IMR-90 (cell line): ENCODE measurements around the gene PLA2G4E. TPM values are rescaled to one million over a fixed set of nuclear protein-coding genes. Genes with fewer than 3 reads are reported as not detected.

Experiments used
- ATAC-seq: fragments of 200-7000 bp; cut with Tn5 transposase; 2 replicates; pipeline ENCODE4 v1.9.1; 2020; ENCODE audit warnings: low read depth, mild to moderate bottlenecking, moderate library complexity
- BruUV-seq: library from RNA; stranded (reverse); fragments of 400-500 nt; replicated peaks from 2 replicates; lab custom pipeline; 2021; lab: Mats Ljungman, UMichigan
- CTCF ChIA-PET: fragments of 300-600 bp; formaldehyde crosslinking; extraction: SDS; loops from one replicate; lab custom pipeline; 2021; ENCODE audit warnings: antibody characterized with exemption; lab: Yijun Ruan, JAX
- POLR2A ChIA-PET: fragments of 300-600 bp; sonication (Branson Sonifier 250); formaldehyde crosslinking; loops from one replicate; lab custom pipeline; 2022; ENCODE audit warnings: antibody characterized with exemption; ENCODE audit not compliant: unreplicated experiment; lab: Charles Lee
- DNase-seq: peaks from one replicate; pipeline ENCODE4 v3.0.0; 2013
- H2AFZ ChIP-seq: replicated peaks from 2 replicates; pipeline ENCODE3; 2013; ENCODE audit warnings: low read length, mild to moderate bottlenecking; ENCODE audit not compliant: poor library complexity
- H2AK5ac ChIP-seq: 2 replicates; pipeline ENCODE4 v1.6.1; 2013; ENCODE audit warnings: low read depth, low read length, inconsistent platforms
- H2AK9ac ChIP-seq: replicated peaks from 2 replicates; pipeline ENCODE3; 2013; ENCODE audit warnings: mild to moderate bottlenecking, low read depth, low read length, moderate library complexity; ENCODE audit not compliant: poor library complexity
- H2BK120ac ChIP-seq: 2 replicates; pipeline ENCODE4 v1.6.1; 2013; ENCODE audit warnings: low read depth, low read length, inconsistent platforms
- H2BK15ac ChIP-seq: 3 replicates; pipeline ENCODE4 v1.6.1; 2013; ENCODE audit warnings: low read depth, low read length, inconsistent platforms
- H2BK20ac ChIP-seq: 2 replicates; pipeline ENCODE4 v1.6.1; 2013; ENCODE audit warnings: low read depth, mild to moderate bottlenecking, inconsistent platforms, low read length, moderate library complexity
- H2BK5ac ChIP-seq: 2 replicates; pipeline ENCODE4 v1.6.1; 2013; ENCODE audit warnings: mild to moderate bottlenecking, low read depth, low read length, inconsistent platforms; ENCODE audit not compliant: poor library complexity, severe bottlenecking
- H3K14ac ChIP-seq: replicated peaks from 2 replicates; pipeline ENCODE4 v1.6.1; 2013; ENCODE audit warnings: low read depth, low read length, inconsistent platforms
- H3K18ac ChIP-seq: 2 replicates; pipeline ENCODE4 v1.6.1; 2013; ENCODE audit warnings: low read depth, low read length, control low read depth
- H3K23ac ChIP-seq: 2 replicates; pipeline ENCODE4 v1.6.1; 2013; ENCODE audit warnings: low read depth, low read length, inconsistent platforms
- H3K27ac ChIP-seq: 2 replicates; pipeline ENCODE4 v1.5.1; 2013; ENCODE audit warnings: mild to moderate bottlenecking, control low read depth, low read length; ENCODE audit not compliant: insufficient read depth
- H3K27me3 ChIP-seq: 2 replicates; pipeline ENCODE4 v1.6.1; 2013; ENCODE audit warnings: low read length; ENCODE audit not compliant: control insufficient read depth, insufficient read depth
- H3K36me3 ChIP-seq: 2 replicates; pipeline ENCODE4 v1.6.1; 2013; ENCODE audit warnings: low read length, mixed read lengths; ENCODE audit not compliant: control insufficient read depth, insufficient read depth
- H3K4ac ChIP-seq: 2 replicates; pipeline ENCODE4 v1.6.1; 2013; ENCODE audit warnings: low read depth, low read length, inconsistent platforms
- H3K4me1 ChIP-seq: 2 replicates; pipeline ENCODE4 v1.6.1; 2013; ENCODE audit warnings: low read length, mixed read lengths; ENCODE audit not compliant: control insufficient read depth, insufficient read depth
- H3K4me2 ChIP-seq: 2 replicates; pipeline ENCODE4 v1.6.1; 2013; ENCODE audit warnings: low read depth, mild to moderate bottlenecking, control low read depth, low read length, moderate library complexity
- H3K4me3 ChIP-seq: 2 replicates; pipeline ENCODE4 v1.5.1; 2013; ENCODE audit warnings: low read depth, mild to moderate bottlenecking, control low read depth, low read length, moderate library complexity; ENCODE audit not compliant: insufficient read depth
- H3K56ac ChIP-seq: 2 replicates; pipeline ENCODE4 v1.6.1; 2013; ENCODE audit warnings: low read length, inconsistent platforms; ENCODE audit not compliant: insufficient read depth; ENCODE audit errors: extremely low read depth
- H3K79me1 ChIP-seq, 2 experiments: 2 replicates each; pipeline ENCODE4 v1.6.1; 2013; ENCODE audit warnings: low read length in 2 of 2, inconsistent platforms in 1 of 2, low read depth in 1 of 2
- H3K9ac ChIP-seq: 2 replicates; pipeline ENCODE4 v1.6.1; 2013; ENCODE audit warnings: low read depth, low read length, control low read depth
- H3K9me1 ChIP-seq: 2 replicates; pipeline ENCODE4 v1.6.1; 2013; ENCODE audit warnings: low read length, inconsistent platforms; ENCODE audit not compliant: insufficient read depth
- H3K9me3 ChIP-seq: 2 replicates; pipeline ENCODE4 v1.6.1; 2013; ENCODE audit warnings: low read length; ENCODE audit not compliant: control insufficient read depth, insufficient read depth
- H4K20me1 ChIP-seq: 2 replicates; pipeline ENCODE4 v1.6.1; 2013; ENCODE audit warnings: low read length, inconsistent platforms; ENCODE audit not compliant: insufficient read depth
- H4K5ac ChIP-seq: 2 replicates; pipeline ENCODE4 v1.6.1; 2013; ENCODE audit warnings: mild to moderate bottlenecking, low read depth, low read length, control low read depth
- H4K8ac ChIP-seq, 2 experiments: 2 replicates each; pipeline ENCODE4 v1.6.1; 2013; ENCODE audit warnings: low read depth in 2 of 2, low read length in 2 of 2, control low read depth in 1 of 2, inconsistent platforms in 1 of 2
- H4K91ac ChIP-seq: 2 replicates; pipeline ENCODE4 v1.6.1; 2013; ENCODE audit warnings: low read depth, low read length, inconsistent platforms; ENCODE audit not compliant: insufficient read depth
- BHLHE40 ChIP-seq: fragments of 150-350 bp; IDR thresholded peaks from 2 replicates; pipeline ENCODE4 v1.6.1; 2016; ENCODE audit warnings: mild to moderate bottlenecking, low read depth, low read length
- CEBPB ChIP-seq: IDR thresholded peaks from 2 replicates; pipeline ENCODE4 v1.6.1; 2012; ENCODE audit warnings: low read depth, low read length, improper control_type of control experiment
- CHD1 ChIP-seq: IDR thresholded peaks from 2 replicates; pipeline ENCODE4 v1.6.1; 2012; ENCODE audit warnings: low read depth, low read length, improper control_type of control experiment
- CTCF ChIP-seq: conservative IDR thresholded peaks from 2 replicates; pipeline ENCODE4 v1.5.1; 2012; ENCODE audit warnings: mild to moderate bottlenecking, low read depth, low read length, improper control_type of control experiment
- ELK1 ChIP-seq: fragments of 150-350 bp; IDR thresholded peaks from 2 replicates; pipeline ENCODE4 v1.6.1; 2016; ENCODE audit warnings: low read depth, mild to moderate bottlenecking, low read length, moderate library complexity, borderline replicate concordance
- FOS ChIP-seq: fragments of 150-350 bp; IDR thresholded peaks from 2 replicates; pipeline ENCODE4 v1.6.1; 2016; ENCODE audit warnings: low read depth, low read length
- MAFK ChIP-seq: IDR thresholded peaks from 2 replicates; pipeline ENCODE4 v1.6.1; 2012; ENCODE audit warnings: low read depth, low read length, improper control_type of control experiment
- MAZ ChIP-seq: IDR thresholded peaks from 2 replicates; pipeline ENCODE4 v1.6.1; 2012; ENCODE audit warnings: low read depth, mild to moderate bottlenecking, low read length, improper control_type of control experiment, moderate library complexity, borderline replicate concordance
- MXI1 ChIP-seq: IDR thresholded peaks from 2 replicates; pipeline ENCODE4 v1.6.1; 2012; ENCODE audit warnings: low read depth, mild to moderate bottlenecking, low read length, moderate library complexity, borderline replicate concordance
- NFE2L2 ChIP-seq: fragments of 150-350 bp; IDR thresholded peaks from 2 replicates; pipeline ENCODE4 v1.6.1; 2016; ENCODE audit warnings: low read depth, mild to moderate bottlenecking, low read length
- POLR2A ChIP-seq: IDR thresholded peaks from 2 replicates; pipeline ENCODE4 v1.6.1; 2012; ENCODE audit warnings: mild to moderate bottlenecking, low read depth, low read length
- RAD21 ChIP-seq: IDR thresholded peaks from 2 replicates; pipeline ENCODE4 v1.6.1; 2012; ENCODE audit warnings: low read length, improper control_type of control experiment
- RCOR1 ChIP-seq: IDR thresholded peaks from 2 replicates; pipeline ENCODE4 v1.6.1; 2012; ENCODE audit warnings: mild to moderate bottlenecking, low read length, improper control_type of control experiment; ENCODE audit not compliant: insufficient replicate concordance
- RFX5 ChIP-seq: IDR thresholded peaks from 2 replicates; pipeline ENCODE4 v1.8.0; 2012; ENCODE audit warnings: low read depth, mild to moderate bottlenecking, low read length, moderate library complexity
- SMC3 ChIP-seq: fragments of 150-350 bp; IDR thresholded peaks from 2 replicates; pipeline ENCODE4 v1.6.1; 2016; ENCODE audit warnings: low read depth, mild to moderate bottlenecking, antibody characterized with exemption, low read length, moderate library complexity
- WGBS, 2 experiments: methylation state at CpG; one replicate each; pipeline versions ENCODE4 v1.1.5 to v1.1.7; 2013; ENCODE audit warnings: missing lambda C conversion rate in 2 of 2; ENCODE audit not compliant: insufficient read length in 1 of 2; ENCODE audit errors: extremely low coverage in 2 of 2; 5-methylcytosine and 5-hydroxymethylcytosine counted together
- dilution Hi-C: fragments of 300-500 bp; cut with HindIII; formaldehyde crosslinking; loops from one replicate; pipeline ENCODE4 v1.14.3; 2018; ENCODE audit warnings: low sequenced_read_pairs; ENCODE audit not compliant: unreplicated experiment
- in situ Hi-C: fragments of 300-500 bp; cut with MboI; formaldehyde crosslinking; loops from 3 replicates; pipeline ENCODE4 v1.14.3; 2019; ENCODE audit warnings: low sequenced_read_pairs, inconsistent platforms, mixed read lengths
- intact Hi-C: fragments of 100-400 bp; cut with micrococcal nuclease; formaldehyde crosslinking; loops from 2 replicates; pipeline ENCODE4 v1.10.0; 2022
- polyA plus RNA-seq, 3 experiments: library from polyadenylated mRNA; depleted of rRNA; stranded (reverse); fragments of >200 nt; gene quantifications; 2 replicates each; pipeline ENCODE4 v1.2.3, GENCODE V29; 2012; ENCODE audit warnings: low replicate concordance in 1 of 3
- total RNA-seq: library from RNA; depleted of rRNA; stranded (reverse); fragments of >200 nt; gene quantifications from 2 replicates; pipeline ENCODE4 v1.2.3, GENCODE V29; 2012
- TF ChIP-seq, protein P1 (sequence below): fragments of 150-350 bp; IDR thresholded peaks from 2 replicates; pipeline ENCODE4 v1.6.1; 2017; ENCODE audit warnings: mild to moderate bottlenecking, antibody characterized with exemption, low read length, low read depth

Gene PLA2G4E
- total and polyA plus RNA-seq, 2 of the 4 experiments (the other 2 are of a cell fraction) = not detected

- H3K18ac ChIP-seq = no peak overlapping the region
- H2AFZ ChIP-seq = no peak overlapping the region
- peaks cover 24 to 63% of the 10 kb centered on the region in 2 experiments for H3K79me1 ChIP-seq
- no peak overlapping the region for H2AK5ac ChIP-seq
- H4K91ac ChIP-seq = no peak overlapping the region
- dilution Hi-C loops = no loop called here
- H4K8ac ChIP-seq = no peak overlapping the region
- H2BK20ac ChIP-seq = no peak overlapping the region
- H4K5ac ChIP-seq = no peak overlapping the region
- H3K56ac ChIP-seq = no peak overlapping the region
- ChIA-PET POLR2A (no interaction called here), CTCF (interaction anchor here (0.6 kb wide), 2 partner anchors 65 to 529 kb away, joined by 3 read pairs; partner anchors contain the start of gene ZNF106)
- H3K4ac ChIP-seq = no peak overlapping the region
- no peaks in the 10 kb centered on the region for H3K27me3 ChIP-seq
- no TSS peak for BruUV-seq
- H2BK5ac ChIP-seq = no peak overlapping the region
- H3K4me1 ChIP-seq = peaks cover 17% of the 10 kb centered on the region
- no peak overlapping the region for H3K9ac ChIP-seq
- DNase-seq (no peak), ATAC-seq (no peak)
- WGBS, 2 experiments = no CpG with 5 or more reads among the region's 1 CpG
- H3K9me1 ChIP-seq = peaks cover 17% of the 10 kb centered on the region
- in situ Hi-C loops = no loop called here
- H2AK9ac ChIP-seq = no peak overlapping the region
- no peak overlapping the region for H3K4me2 ChIP-seq
- H3K14ac ChIP-seq = no peak overlapping the region
- no peaks in the 10 kb centered on the region for H3K9me3 ChIP-seq
- H3K27ac ChIP-seq = no peak overlapping the region
- H3K4me3 ChIP-seq = no peak overlapping the region
- peaks cover 6% of the 10 kb centered on the region; the same call in 1 of the 2 replicates for H4K20me1 ChIP-seq
- no peak overlapping the region for H3K23ac ChIP-seq
- intact Hi-C loops = no loop called here
- no peak overlapping the region for H2BK120ac ChIP-seq
- H2BK15ac ChIP-seq = no peak overlapping the region
- no peaks in the 10 kb centered on the region for H3K36me3 ChIP-seq
- TF ChIP-seq MAZ = no peak
- TF ChIP-seq SMC3 = no peak
- no peak for TF ChIP-seq MXI1
- TF ChIP-seq CTCF = no peak
- TF ChIP-seq BHLHE40 = no peak
- TF ChIP-seq, protein P1, sequence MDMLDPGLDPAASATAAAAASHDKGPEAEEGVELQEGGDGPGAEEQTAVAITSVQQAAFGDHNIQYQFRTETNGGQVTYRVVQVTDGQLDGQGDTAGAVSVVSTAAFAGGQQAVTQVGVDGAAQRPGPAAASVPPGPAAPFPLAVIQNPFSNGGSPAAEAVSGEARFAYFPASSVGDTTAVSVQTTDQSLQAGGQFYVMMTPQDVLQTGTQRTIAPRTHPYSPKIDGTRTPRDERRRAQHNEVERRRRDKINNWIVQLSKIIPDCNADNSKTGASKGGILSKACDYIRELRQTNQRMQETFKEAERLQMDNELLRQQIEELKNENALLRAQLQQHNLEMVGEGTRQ = no peak
- TF ChIP-seq FOS = no peak
- TF ChIP-seq ELK1 = no peak
- TF ChIP-seq POLR2A = no peak
- no peak for TF ChIP-seq CEBPB
- TF ChIP-seq CHD1 = no peak
- TF ChIP-seq RFX5 = no peak
- TF ChIP-seq MAFK = no peak
- TF ChIP-seq RCOR1 = no peak
- no peak for TF ChIP-seq RAD21
- no peak for TF ChIP-seq NFE2L2
Measured at GRCh38 chr15:41961595-41962202, 59.1 kb downstream of the PLA2G4E start.
